Urinary bladder (tissue), 4 donors: ENCODE measurements around the gene TBC1D8. TPM values are rescaled to one million over a fixed set of nuclear protein-coding genes. Genes with fewer than 3 reads are reported as not detected.

ENCODE experiments used
- DNase-seq: peaks from one replicate; pipeline ENCODE4 v3.0.0-alpha.2; 2015; ENCODE audit errors: extremely low spot score
- H3K27ac ChIP-seq: one replicate; pipeline ENCODE4 v1.5.1; 2013; ENCODE audit warnings: low read depth, mild to moderate bottlenecking, moderate library complexity
- H3K36me3 ChIP-seq: one replicate; pipeline ENCODE4 v1.6.1; 2013; ENCODE audit warnings: mild to moderate bottlenecking, moderate library complexity; ENCODE audit not compliant: insufficient read depth
- H3K4me1 ChIP-seq: one replicate; pipeline ENCODE4 v1.6.1; 2013; ENCODE audit warnings: mild to moderate bottlenecking, moderate library complexity; ENCODE audit not compliant: insufficient read depth
- H3K4me3 ChIP-seq: one replicate; pipeline ENCODE4 v1.5.1; 2013; ENCODE audit warnings: low read depth, low read length
- WGBS: extraction: QIAGEN DNeasy Blood & Tissue Kit; methylation state at CpG from one replicate; pipeline ENCODE4 v1.1.7; 2013; 5-methylcytosine and 5-hydroxymethylcytosine counted together
- polyA plus RNA-seq: library from polyadenylated mRNA; stranded (reverse); fragments of 200-250 nt; gene quantifications from one replicate; pipeline ENCODE4 v1.2.3, GENCODE V29; 2013
- total RNA-seq: library from RNA; depleted of rRNA; stranded (reverse); fragments of >200 nt; gene quantifications from one replicate; pipeline ENCODE4 v1.2.3, GENCODE V29; 2014
- donor health status: healthy with polysubstance abuse.
- donor health status: healthy.

The TBC1D8 gene
- total and polyA plus RNA-seq, 2 donors: 14.0 to 19.0 TPM

- no peak overlapping the region for H3K27ac ChIP-seq
- H3K36me3 ChIP-seq: no peaks in the 10 kb centered on the region
- H3K4me1 ChIP-seq: no peaks in the 10 kb centered on the region
- 80% methylated on average over 6 of the region's 6 CpGs for WGBS
- no peak overlapping the region for H3K4me3 ChIP-seq
- DNase-seq: no peak
These were observed 125.6 kb downstream of the TBC1D8 start for GRCh38 chr2:101025561-101025960.

DNA sequence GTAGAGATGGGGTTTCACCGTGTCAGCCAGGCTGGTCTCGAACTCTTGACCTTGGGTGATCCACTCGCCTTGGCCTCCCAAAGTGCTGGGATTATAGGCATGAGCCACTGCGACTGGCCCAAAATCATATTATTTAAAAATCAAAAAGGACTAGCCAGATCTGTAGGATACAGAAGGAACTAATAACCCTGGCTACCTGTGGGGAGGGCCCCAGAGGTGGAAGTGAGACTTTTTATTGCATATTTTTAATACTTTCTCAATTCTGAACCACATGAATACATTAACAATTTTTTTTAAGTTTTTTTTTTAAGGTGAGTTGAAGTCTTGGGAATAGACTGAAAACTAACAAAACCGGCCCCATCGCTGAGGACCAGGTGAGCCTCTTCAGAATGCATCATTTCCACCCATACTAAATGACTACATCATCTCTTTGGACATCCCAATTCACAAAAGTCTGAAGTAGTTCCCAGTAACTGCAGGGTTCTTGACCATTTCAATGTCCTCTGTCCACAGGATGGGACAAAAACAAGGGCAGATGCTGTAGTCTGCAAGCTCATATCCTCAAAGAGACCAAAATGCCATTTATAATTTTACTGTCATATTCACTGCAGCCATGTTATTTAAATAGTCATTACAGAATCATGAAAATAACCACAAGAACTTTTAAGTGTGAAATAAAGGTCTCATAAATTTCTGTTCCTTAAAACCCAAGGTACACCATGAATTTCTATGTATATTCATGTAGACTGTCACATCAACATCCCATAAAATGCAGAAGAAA, 127.7 kb downstream of the TBC1D8 start:
- H3K27ac ChIP-seq: no peak overlapping the region
- H3K4me3 ChIP-seq: no peak overlapping the region
- H3K4me1 ChIP-seq: no peaks in the 10 kb centered on the region
- DNase-seq: no peak
- no peaks in the 10 kb centered on the region for H3K36me3 ChIP-seq
- WGBS: 97% methylated on average over 6 of the region's 6 CpGs

GRCh38 chr2:101022221-101022620, 129.0 kb downstream of the TBC1D8 start:
- no peak overlapping the region for H3K27ac ChIP-seq
- no peak overlapping the region for H3K4me3 ChIP-seq
- no peaks in the 10 kb centered on the region for H3K36me3 ChIP-seq
- 85% methylated on average over 16 of the region's 16 CpGs for WGBS
- no peak for DNase-seq
- no peaks in the 10 kb centered on the region for H3K4me1 ChIP-seq

DNA sequence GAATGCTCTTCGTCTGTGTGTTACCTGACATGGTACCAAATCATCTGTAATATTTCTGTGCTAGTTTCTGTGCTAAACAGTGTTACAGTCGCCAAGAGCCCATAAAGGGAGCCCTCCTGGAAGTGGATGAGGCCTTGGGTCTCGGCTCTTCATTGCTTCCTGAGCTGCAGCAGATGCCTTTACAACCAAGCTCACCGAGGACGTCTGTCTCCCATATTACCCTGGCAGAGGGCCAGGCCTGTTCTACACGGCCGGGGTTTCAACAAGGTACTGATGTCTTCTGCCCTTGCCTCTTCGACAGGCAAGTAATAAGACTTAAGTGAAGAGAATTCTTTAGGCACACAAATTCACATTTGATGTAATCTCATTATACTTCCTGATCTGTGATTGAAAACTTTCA, 132.2 kb downstream of the TBC1D8 start:
- Histone ChIP-seq H3K36me3 (no peaks in the 10 kb centered on the region), H3K4me3 (no peak overlapping the region), H3K4me1 (no peaks in the 10 kb centered on the region), H3K27ac (no peak overlapping the region)
- 51% methylated on average over 8 of the region's 8 CpGs for WGBS
- no peak for DNase-seq

GRCh38 chr2:101017371-101017770, 133.8 kb downstream of the TBC1D8 start:
- Histone ChIP-seq H3K27ac (no peak overlapping the region), H3K4me3 (no peak overlapping the region), H3K4me1 (no peaks in the 10 kb centered on the region), H3K36me3 (no peaks in the 10 kb centered on the region)
- no peak for DNase-seq
- 77% methylated on average over 3 of the region's 3 CpGs for WGBS

DNA sequence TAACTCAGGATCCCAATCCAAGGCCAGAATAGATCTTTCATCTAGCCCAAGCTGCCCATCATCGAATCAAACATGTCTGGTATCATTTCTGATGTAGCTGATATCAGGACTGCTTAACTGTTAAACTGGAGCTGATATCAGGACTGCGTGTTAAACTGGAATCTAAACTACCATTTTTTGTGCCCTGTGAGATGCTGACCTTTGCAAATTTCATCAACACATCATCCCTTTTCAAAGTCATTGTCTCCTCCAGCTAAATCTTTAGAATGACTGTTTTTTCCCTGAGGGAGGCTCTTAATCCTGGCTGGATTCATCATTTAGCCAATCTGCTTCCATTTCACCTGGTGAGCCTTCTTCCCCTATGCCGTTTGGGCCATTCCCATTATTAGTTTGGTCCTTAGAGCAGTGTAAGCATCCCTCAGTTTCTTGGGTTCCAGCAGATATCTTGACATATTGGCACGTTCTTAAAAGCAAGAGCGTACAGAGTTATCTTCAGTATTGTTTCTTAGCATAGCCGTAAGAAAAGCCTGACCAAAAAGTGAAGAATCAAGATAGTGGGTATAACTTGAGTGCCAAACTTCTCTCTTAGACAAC, 136.8 kb downstream of the TBC1D8 start:
- 92% methylated on average over 6 of the region's 6 CpGs for WGBS
- Histone ChIP-seq H3K4me1 (no peaks in the 10 kb centered on the region), H3K27ac (no peak overlapping the region), H3K36me3 (peaks cover 4% of the 10 kb centered on the region), H3K4me3 (no peak overlapping the region)
- DNase-seq: no peak

GRCh38 chr2:101012706-101013181, 138.4 kb downstream of the TBC1D8 start:
- DNase-seq: no peak
- Histone ChIP-seq H3K27ac (no peak overlapping the region), H3K36me3 (peaks cover 7% of the 10 kb centered on the region), H3K4me3 (no peak overlapping the region), H3K4me1 (no peaks in the 10 kb centered on the region)
- 34% methylated on average over 5 of the region's 5 CpGs for WGBS

- H3K27ac ChIP-seq: no peak overlapping the region
- no peak for DNase-seq
- peaks cover 7% of the 10 kb centered on the region for H3K36me3 ChIP-seq
- H3K4me1 ChIP-seq: no peaks in the 10 kb centered on the region
- H3K4me3 ChIP-seq: no peak overlapping the region
- WGBS: 56% methylated on average over 8 of the region's 8 CpGs
These were observed 139.0 kb downstream of the TBC1D8 start for GRCh38 chr2:101012054-101012705.

- Histone ChIP-seq H3K4me3 (no peak overlapping the region), H3K27ac (no peak overlapping the region), H3K4me1 (no peaks in the 10 kb centered on the region), H3K36me3 (peaks cover 7% of the 10 kb centered on the region)
- no peak for DNase-seq
- WGBS: 84% methylated on average over 10 of the region's 10 CpGs
These were observed 140.0 kb downstream of the TBC1D8 start for GRCh38 chr2:101011152-101011551.

- peaks cover 7% of the 10 kb centered on the region for H3K36me3 ChIP-seq
- WGBS: 76% methylated on average over 11 of the region's 11 CpGs
- no peaks in the 10 kb centered on the region for H3K4me1 ChIP-seq
- H3K4me3 ChIP-seq: no peak overlapping the region
- H3K27ac ChIP-seq: no peak overlapping the region
- DNase-seq: no peak
These were observed 143.5 kb downstream of the TBC1D8 start for GRCh38 chr2:101007415-101008345.

DNA sequence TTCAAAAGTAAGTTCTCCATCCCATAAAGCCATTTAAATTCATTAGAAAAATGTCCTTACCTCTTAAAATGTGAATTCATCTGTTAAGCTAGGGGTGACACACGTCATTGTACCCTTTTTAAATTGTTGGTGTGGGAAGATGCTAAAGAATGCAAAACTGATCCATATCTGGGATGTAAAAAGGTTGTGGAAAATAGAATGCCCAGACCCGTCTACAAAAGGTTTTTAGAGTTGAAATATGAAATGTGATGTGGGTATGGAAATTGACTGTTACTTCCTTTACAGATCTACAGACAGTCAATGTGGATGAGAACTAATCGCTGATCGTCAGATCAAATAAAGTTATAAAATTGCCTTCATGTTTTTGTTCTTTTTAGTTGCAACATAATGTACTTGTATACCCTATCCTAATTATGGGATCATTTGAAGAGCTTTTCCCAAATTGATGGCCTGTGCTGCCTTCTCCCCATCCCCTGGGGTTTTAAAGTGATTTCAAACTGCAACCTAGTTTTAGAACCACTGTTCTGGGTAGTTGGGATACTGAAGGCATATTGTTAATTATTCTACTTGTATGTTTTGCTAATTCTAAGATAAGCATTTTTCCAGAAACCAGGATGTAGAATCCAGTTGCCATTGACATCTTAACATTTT, 145.0 kb downstream of the TBC1D8 start:
- Histone ChIP-seq H3K4me3 (no peak overlapping the region), H3K27ac (no peak overlapping the region), H3K36me3 (peaks cover 7% of the 10 kb centered on the region), H3K4me1 (no peaks in the 10 kb centered on the region)
- 70% methylated on average over 4 of the region's 4 CpGs for WGBS
- DNase-seq: no peak

GRCh38 chr2:101004620-101005325, 146.4 kb downstream of the TBC1D8 start:
- no peak for DNase-seq
- Histone ChIP-seq H3K27ac (no peak overlapping the region), H3K4me1 (no peaks in the 10 kb centered on the region), H3K36me3 (peaks cover 2% of the 10 kb centered on the region), H3K4me3 (no peak overlapping the region)
- 89% methylated on average over 12 of the region's 12 CpGs for WGBS
